Measurements from ENCODE around the gene NELFCD. TPM values are rescaled to one million over a fixed set of nuclear protein-coding genes. Genes with fewer than 3 reads are reported as not detected.

Gene NELFCD
- total RNA-seq, 1 donor = 46.7 TPM

DNA sequence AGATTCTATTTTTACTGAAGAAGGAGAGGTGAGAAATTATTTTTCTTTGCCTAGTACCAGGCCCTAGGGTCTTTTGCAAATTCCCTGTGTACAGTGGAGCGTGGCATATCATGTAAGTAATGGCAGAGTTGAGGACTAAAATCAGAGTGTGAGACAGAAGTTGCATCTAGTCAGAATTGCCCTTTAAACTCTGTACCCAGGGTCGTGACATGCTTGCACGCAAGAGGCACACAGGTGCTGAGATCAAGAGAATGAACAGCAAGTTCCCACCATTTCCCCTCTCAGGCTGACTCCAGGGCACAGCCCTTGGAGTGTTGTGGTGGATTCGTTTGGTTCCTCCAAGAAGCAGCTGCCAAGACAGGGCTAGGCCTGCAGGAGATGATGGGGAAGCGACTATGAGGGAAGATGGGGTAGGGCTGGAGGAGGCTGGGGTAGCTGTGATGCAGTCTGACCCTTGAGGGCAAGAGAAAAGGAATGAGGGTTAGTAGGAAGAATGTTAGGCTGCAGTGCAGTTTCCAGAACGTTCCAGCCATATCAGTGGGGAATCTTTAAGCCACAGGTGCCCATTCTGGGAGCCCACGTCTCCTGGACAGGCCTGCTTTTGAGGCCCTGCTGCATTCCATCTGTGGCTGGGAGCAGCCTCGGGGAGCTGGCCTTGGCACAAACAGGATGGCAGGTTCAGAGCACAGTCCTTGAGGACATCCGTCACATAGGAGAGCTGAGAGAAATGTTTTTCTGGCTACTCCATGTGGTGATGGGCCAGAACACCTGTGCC lies 6.9 kb downstream of the NELFCD start:
- Histone ChIP-seq H3K4me2 (ENCODE audit: insufficient read depth, low read length) (no peak overlapping the region), H3K36me3 (ENCODE audit: insufficient read depth, low read length) (peaks cover 62% of the 10 kb centered on the region), H2AFZ (ENCODE audit: low read length) (no peak overlapping the region), H3K9me3 (ENCODE audit: low read depth, low read length) (no peaks in the 10 kb centered on the region), H4K20me1 (ENCODE audit: insufficient read depth, low read length) (peaks cover 16% of the 10 kb centered on the region), H3K27me3 (ENCODE audit: insufficient read depth, low read length) (no peaks in the 10 kb centered on the region), H3K79me2 (ENCODE audit: insufficient read depth, low read length) (peaks cover 34% of the 10 kb centered on the region), H3K4me1 (ENCODE audit: insufficient read depth, low read length) (no peaks in the 10 kb centered on the region), H3K27ac (ENCODE audit: low read depth, low read length) (no peak overlapping the region), H3K4me3 (ENCODE audit: insufficient read depth, low read length) (no peak overlapping the region)
- no peak for DNase-seq (ENCODE audit: insufficient read length, low spot score, missing footprints)
- TF ChIP-seq, protein P1, sequence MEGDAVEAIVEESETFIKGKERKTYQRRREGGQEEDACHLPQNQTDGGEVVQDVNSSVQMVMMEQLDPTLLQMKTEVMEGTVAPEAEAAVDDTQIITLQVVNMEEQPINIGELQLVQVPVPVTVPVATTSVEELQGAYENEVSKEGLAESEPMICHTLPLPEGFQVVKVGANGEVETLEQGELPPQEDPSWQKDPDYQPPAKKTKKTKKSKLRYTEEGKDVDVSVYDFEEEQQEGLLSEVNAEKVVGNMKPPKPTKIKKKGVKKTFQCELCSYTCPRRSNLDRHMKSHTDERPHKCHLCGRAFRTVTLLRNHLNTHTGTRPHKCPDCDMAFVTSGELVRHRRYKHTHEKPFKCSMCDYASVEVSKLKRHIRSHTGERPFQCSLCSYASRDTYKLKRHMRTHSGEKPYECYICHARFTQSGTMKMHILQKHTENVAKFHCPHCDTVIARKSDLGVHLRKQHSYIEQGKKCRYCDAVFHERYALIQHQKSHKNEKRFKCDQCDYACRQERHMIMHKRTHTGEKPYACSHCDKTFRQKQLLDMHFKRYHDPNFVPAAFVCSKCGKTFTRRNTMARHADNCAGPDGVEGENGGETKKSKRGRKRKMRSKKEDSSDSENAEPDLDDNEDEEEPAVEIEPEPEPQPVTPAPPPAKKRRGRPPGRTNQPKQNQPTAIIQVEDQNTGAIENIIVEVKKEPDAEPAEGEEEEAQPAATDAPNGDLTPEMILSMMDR (IDR thresholded peaks at IDR 0.05; ENCODE audit: extremely low read depth, low read depth, low read length) = no peak

DNA sequence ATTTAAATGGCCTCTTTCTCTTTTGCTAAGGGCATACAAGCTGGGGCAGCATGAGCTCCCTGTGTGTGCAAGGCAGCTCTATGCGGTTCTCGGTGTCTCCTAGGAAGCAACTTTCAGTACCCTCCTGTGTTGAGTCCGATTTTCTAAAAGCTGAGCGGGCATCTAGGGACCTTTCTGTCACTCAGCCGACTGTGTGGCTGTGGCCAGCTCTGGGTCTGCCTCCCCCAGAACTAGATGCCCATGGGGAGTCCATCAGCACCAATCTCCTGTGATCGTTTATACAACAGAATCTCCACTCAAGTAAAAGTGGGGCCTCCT lies 7.5 kb downstream of the NELFCD start:
- Histone ChIP-seq H3K4me3 (ENCODE audit: insufficient read depth, low read length) (no peak overlapping the region), H3K4me1 (ENCODE audit: insufficient read depth, low read length) (no peaks in the 10 kb centered on the region), H3K79me2 (ENCODE audit: insufficient read depth, low read length) (peaks cover 31% of the 10 kb centered on the region), H2AFZ (ENCODE audit: low read length) (no peak overlapping the region), H3K9me3 (ENCODE audit: low read depth, low read length) (no peaks in the 10 kb centered on the region), H3K27ac (ENCODE audit: low read depth, low read length) (no peak overlapping the region), H3K27me3 (ENCODE audit: insufficient read depth, low read length) (no peaks in the 10 kb centered on the region), H3K36me3 (ENCODE audit: insufficient read depth, low read length) (peaks cover 68% of the 10 kb centered on the region), H4K20me1 (ENCODE audit: insufficient read depth, low read length) (peaks cover 21% of the 10 kb centered on the region), H3K4me2 (ENCODE audit: insufficient read depth, low read length) (no peak overlapping the region)
- DNase-seq (ENCODE audit: insufficient read length, low spot score, missing footprints) = no peak
- TF ChIP-seq, protein P1 (IDR thresholded peaks at IDR 0.05; ENCODE audit: extremely low read depth, low read depth, low read length) = no peak

DNA sequence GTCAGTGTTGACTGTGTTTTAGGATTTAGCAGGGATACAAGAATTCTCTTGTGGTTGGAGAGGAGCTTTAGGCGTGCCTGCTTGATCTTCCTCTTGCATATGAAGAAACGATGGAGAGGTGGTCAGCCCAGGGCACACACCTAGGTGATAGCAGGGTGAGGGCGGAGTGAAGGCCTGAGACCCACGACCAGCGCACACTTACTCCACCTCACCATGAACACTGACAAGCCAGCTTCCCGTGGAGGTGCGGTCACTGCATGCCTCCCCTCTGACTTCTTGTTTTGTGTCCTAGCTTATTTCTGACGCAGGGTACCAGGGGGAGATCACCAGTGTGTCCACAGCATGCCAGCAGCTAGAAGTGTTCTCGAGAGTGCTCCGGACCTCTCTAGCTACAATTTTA lies 8.1 kb downstream of the NELFCD start:
- Histone ChIP-seq H3K36me3 (ENCODE audit: insufficient read depth, low read length) (peaks cover 75% of the 10 kb centered on the region), H3K9me3 (ENCODE audit: low read depth, low read length) (no peaks in the 10 kb centered on the region)
- TF ChIP-seq, protein P1 (IDR thresholded peaks at IDR 0.05; ENCODE audit: extremely low read depth, low read depth, low read length) = no peak

DNA sequence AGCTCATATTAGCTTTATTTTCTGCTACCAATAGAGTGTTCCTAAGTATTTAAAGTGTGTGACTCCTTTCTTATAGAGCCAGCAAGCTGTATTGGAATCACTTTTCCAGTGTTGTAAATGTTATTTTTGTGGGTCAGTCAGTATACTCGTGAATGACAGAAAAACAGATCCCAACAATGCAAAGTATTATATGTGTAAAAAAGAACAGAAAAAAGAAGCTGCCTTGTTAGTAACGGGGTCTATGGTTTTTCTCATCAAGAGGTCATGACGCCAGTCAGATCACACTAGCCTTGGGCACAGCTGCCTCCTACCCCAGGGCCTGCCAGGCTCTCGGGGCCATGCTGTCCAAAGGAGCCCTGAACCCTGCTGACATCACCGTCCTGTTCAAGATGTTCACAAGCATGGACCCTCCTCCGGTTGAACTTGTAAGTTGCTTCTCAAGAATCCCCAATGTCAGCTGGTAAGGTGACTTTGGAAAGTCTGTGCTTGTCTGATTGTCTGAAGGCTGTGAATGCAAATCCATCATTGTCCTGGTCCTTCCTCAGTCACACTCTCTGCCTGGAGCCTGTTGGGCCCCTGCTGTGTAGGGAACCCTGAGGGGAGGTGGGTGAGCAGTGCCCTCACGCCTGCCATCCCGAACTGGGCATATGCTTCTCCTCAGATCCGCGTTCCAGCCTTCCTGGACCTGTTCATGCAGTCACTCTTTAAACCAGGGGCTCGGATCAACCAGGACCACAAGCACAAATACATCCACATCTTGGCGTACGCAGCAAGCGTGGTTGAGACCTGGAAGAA lies 9.8 kb downstream of the NELFCD start:
- Histone ChIP-seq H3K79me2 (ENCODE audit: insufficient read depth, low read length) (peaks cover 7% of the 10 kb centered on the region), H3K9me3 (ENCODE audit: low read depth, low read length) (no peaks in the 10 kb centered on the region), H3K4me1 (ENCODE audit: insufficient read depth, low read length) (no peaks in the 10 kb centered on the region), H3K4me3 (ENCODE audit: insufficient read depth, low read length) (no peak overlapping the region), H2AFZ (ENCODE audit: low read length) (no peak overlapping the region), H4K20me1 (ENCODE audit: insufficient read depth, low read length) (peaks cover 24% of the 10 kb centered on the region), H3K27ac (ENCODE audit: low read depth, low read length) (no peak overlapping the region), H3K27me3 (ENCODE audit: insufficient read depth, low read length) (no peaks in the 10 kb centered on the region), H3K4me2 (ENCODE audit: insufficient read depth, low read length) (no peak overlapping the region), H3K36me3 (ENCODE audit: insufficient read depth, low read length) (peaks cover 87% of the 10 kb centered on the region)
- TF ChIP-seq, protein P1 (IDR thresholded peaks at IDR 0.05; ENCODE audit: extremely low read depth, low read depth, low read length) = no peak
- no peak for DNase-seq (ENCODE audit: insufficient read length, low spot score, missing footprints)

More for the DNA sequence above, 8.1 kb downstream of the NELFCD start:
- Histone ChIP-seq H3K4me2 (ENCODE audit: insufficient read depth, low read length) (no peak overlapping the region), H3K4me1 (ENCODE audit: insufficient read depth, low read length) (no peaks in the 10 kb centered on the region), H3K4me3 (ENCODE audit: insufficient read depth, low read length) (no peak overlapping the region), H2AFZ (ENCODE audit: low read length) (no peak overlapping the region), H3K79me2 (ENCODE audit: insufficient read depth, low read length) (peaks cover 24% of the 10 kb centered on the region), H3K27ac (ENCODE audit: low read depth, low read length) (no peak overlapping the region), H4K20me1 (ENCODE audit: insufficient read depth, low read length) (peaks cover 20% of the 10 kb centered on the region), H3K27me3 (ENCODE audit: insufficient read depth, low read length) (no peaks in the 10 kb centered on the region)
- DNase-seq (ENCODE audit: insufficient read length, low spot score, missing footprints) = no peak

Measured in osteoblast (primary cell).